AG09309 (cell line): ENCODE results near the gene GXYLT2.

Experiments used
- DNase-seq: peaks from one replicate; pipeline ENCODE4 v3.0.0-alpha.2; 2010; ENCODE audit warnings: low read depth
- H3K4me3 ChIP-seq: 2 replicates; pipeline ENCODE4 v1.5.1; 2011; ENCODE audit warnings: mild to moderate bottlenecking, low read depth, low read length, moderate library complexity; ENCODE audit not compliant: control insufficient read depth
- CTCF ChIP-seq: IDR thresholded peaks from 2 replicates; pipeline ENCODE4 v1.5.1; 2011; ENCODE audit warnings: mild to moderate bottlenecking, low read depth, low read length, inconsistent platforms; ENCODE audit not compliant: insufficient read depth, control insufficient read depth; ENCODE audit errors: missing control alignments

Gene GXYLT2

GRCh38 chr3:72970942-72971341, 83.1 kb downstream of the GXYLT2 start:
- no peak for DNase-seq
- H3K4me3 ChIP-seq: no peak overlapping the region
- TF ChIP-seq CTCF: no peak

DNA sequence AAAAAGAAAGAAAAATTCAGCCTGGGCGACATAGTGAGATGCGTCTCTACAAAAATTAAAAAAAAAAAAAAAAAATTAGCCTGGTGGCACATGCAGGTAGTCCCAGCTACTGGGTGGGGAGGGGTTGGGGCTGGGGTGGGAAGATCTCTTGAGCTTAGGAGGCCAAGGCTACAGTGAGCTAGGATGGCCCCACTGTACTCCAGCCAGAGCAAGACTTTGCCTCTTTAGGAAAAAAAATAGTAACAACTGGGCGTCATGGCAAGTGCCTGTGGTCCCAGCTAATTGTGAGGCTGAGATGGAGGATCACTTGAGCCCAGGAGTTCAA, 84.8 kb downstream of the GXYLT2 start:
- TF ChIP-seq CTCF: no peak
- no peak overlapping the region for H3K4me3 ChIP-seq
- no peak for DNase-seq

DNA sequence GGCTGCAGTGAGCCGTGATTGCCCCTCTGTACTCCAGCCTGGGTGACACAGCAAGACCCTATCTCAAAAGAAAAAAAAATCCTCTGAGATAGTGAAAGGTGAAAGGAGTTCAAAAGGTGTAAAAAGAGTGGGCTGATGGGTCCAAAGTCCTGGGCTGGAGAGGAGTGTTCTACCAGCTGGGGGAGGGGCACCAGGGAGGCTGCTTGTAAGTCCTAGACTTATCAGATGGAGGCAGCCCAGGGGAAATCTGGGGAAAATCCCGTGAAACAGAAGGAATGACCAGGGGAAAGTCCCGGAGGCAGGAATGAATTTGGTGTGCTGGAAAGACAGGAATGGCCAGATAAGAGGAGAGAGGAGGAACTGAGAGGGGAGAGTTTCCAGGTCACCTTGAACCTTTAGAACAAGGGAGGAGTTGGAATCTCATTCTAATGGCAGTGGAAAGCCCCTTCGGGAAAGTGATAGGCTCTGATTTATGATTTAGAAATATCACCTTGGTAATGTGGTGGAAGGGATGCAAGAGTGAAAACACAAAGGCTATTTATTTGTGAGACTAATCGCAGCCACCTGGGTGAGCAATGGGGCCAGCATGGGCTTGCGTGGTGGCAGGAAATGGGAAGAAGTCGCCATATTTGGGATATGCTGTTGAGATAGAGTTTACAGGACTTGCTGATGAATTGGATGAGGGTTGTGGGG, 85.3 kb downstream of the GXYLT2 start:
- TF ChIP-seq CTCF: no peak

GRCh38 chr3:72973786-72974185, 85.9 kb downstream of the GXYLT2 start:
- no peak for DNase-seq
- no peak for TF ChIP-seq CTCF
- H3K4me3 ChIP-seq: no peak overlapping the region

More for the DNA sequence above, 85.3 kb downstream of the GXYLT2 start:
- no peak for DNase-seq
- no peak overlapping the region for H3K4me3 ChIP-seq

GRCh38 chr3:72974956-72975355, 87.1 kb downstream of the GXYLT2 start:
- no peak for DNase-seq
- no peak overlapping the region for H3K4me3 ChIP-seq

DNA sequence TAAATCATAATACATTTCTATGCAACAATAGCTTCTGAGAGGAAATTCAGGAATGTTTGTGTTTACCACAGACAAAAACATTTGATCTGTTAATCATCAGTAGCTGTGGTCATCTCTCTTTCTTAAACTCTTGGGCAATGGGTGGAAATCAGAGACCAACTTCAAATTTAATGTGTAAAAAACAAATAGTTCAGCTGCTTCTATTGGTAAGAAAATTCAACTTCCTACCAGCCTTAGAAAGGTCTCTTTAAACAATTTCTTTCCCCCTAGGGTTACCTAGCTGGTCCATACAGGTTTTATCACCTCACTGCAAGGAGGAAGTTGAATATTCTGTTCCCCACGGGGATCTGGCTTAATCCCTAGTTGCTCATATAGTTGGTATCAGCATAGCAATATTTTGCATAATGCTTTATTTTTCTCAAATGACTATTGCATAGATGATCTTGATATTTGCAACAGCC, 88.5 kb downstream of the GXYLT2 start:
- peak; percentile 52 for DNase-seq
- no peak for TF ChIP-seq CTCF
- H3K4me3 ChIP-seq: no peak overlapping the region

More at GRCh38 chr3:72974956-72975355, 87.1 kb downstream of the GXYLT2 start:
- no peak for TF ChIP-seq CTCF
